ENCODE measurements around the gene ALX3. TPM values are rescaled to one million over a fixed set of nuclear protein-coding genes. Genes with fewer than 3 reads are reported as not detected.
A peak's percentile ranks its signal among the peaks of the same experiment; 100 is the strongest.

ALX3 gene
- total RNA-seq, 6 donors from 2014 or later: 0.24 TPM; not detected in 5

DNA sequence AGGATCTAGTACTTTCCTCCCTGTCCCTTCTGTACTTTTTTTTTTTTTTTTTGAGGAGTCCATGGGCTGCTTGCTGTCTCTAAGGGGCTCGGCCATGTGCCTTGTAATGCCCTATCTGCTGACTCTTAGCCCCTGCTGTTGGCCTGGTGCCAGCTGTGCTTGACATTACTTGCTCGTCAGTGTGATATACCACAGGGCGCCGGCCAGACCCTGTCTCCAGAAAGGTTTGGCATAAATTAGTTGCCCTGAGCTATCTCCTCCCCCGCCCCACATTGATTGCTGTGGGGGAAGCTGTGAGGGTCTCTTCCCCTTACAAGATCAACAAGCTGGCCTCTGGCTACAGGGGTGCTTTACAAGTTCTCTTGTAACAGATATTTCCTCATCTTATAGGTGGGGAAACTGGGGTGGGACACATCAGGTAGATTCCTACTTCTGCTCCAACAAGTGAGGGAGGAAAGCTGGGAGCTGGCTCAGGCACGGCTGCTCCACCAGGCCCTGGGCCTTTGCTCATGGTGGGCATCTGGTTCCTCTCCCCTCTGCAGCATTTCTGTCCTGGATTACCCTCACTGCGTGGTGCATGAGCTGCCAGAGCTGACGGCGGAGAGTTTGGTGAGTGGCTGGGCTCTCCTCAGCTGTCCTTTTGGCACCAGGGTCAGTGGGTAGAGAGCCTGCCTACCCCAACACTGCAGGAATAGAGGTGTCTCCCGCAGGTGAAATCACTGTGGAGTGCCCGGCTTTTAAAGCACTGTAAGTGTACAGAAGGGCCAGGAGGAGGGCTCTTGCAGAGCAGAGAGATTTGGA lies 20.5 kb downstream of the ALX3 start:
- Histone ChIP-seq H3K4me3 (no peak overlapping the region), H3K9me3 (no peaks in the 10 kb centered on the region), H3K27me3 (no peaks in the 10 kb centered on the region), H3K36me3 (peaks cover 44 to 100% (median 88%) of the 10 kb centered on the region in 4 donors), H3K4me1 (peaks cover 0 to 18% (median 6%) of the 10 kb centered on the region in 4 donors), H3K27ac (peak overlapping the region in 2 of 4 donors; percentile 25 to 28)
- ATAC-seq (ENCODE audit: low FRiP score in 2 of 2): no peak
- no peak for TF ChIP-seq POLR2A (IDR thresholded peaks at IDR 0.05)
- no peak for TF ChIP-seq POLR2AphosphoS5 (IDR thresholded peaks at IDR 0.05)
- TF ChIP-seq, protein P1, sequence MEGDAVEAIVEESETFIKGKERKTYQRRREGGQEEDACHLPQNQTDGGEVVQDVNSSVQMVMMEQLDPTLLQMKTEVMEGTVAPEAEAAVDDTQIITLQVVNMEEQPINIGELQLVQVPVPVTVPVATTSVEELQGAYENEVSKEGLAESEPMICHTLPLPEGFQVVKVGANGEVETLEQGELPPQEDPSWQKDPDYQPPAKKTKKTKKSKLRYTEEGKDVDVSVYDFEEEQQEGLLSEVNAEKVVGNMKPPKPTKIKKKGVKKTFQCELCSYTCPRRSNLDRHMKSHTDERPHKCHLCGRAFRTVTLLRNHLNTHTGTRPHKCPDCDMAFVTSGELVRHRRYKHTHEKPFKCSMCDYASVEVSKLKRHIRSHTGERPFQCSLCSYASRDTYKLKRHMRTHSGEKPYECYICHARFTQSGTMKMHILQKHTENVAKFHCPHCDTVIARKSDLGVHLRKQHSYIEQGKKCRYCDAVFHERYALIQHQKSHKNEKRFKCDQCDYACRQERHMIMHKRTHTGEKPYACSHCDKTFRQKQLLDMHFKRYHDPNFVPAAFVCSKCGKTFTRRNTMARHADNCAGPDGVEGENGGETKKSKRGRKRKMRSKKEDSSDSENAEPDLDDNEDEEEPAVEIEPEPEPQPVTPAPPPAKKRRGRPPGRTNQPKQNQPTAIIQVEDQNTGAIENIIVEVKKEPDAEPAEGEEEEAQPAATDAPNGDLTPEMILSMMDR (IDR thresholded peaks at IDR 0.05): no peak
- TF ChIP-seq EP300 (IDR thresholded peaks at IDR 0.05): no peak
- no peak for DNase-seq
- WGBS, 2 donors: 87 to 90% methylated on average over 11 of the region's 11 CpGs

DNA sequence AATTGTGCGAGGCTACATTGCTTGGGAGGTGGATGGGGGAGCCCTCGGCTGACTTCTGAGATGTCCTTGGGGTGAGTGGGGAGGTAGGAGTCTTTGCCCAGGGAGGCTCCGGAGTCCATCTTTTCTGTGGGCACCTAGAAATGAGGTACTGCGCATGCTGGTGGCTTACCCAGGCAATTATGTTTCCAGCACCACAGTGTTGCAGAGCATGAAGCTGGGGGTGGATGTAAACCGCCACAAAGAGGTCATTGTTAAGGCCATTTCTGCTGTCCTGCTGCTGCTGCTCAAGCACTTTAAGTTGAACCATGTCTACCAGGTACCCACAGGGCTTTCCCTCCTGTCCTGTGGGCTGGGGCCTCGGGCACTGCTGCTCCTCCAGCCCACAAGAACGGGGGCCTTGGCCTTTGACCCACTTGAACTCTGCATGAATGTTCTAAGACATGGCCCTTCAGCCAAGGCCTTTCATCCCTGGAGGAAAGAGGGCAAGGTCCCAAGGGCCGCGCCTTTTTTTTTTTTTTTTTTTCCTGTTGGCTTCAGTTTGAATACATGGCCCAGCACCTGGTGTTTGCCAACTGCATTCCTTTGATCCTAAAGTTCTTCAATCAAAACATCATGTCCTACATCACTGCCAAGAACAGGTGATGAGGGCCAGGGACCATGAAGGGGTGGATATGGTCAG lies 21.4 kb downstream of the ALX3 start:
- DNase-seq (no peak), ATAC-seq (ENCODE audit: low FRiP score in 2 of 2) (no peak)
- Histone ChIP-seq H3K4me3 (no peak overlapping the region), H3K27ac (peak overlapping the region in 1 of 4 donors; percentile 28), H3K36me3 (peaks cover 36 to 100% (median 87%) of the 10 kb centered on the region in 4 donors), H3K9me3 (no peaks in the 10 kb centered on the region), H3K27me3 (no peaks in the 10 kb centered on the region), H3K4me1 (peaks cover 0 to 18% (median 6%) of the 10 kb centered on the region in 4 donors)
- TF ChIP-seq POLR2A (IDR thresholded peaks at IDR 0.05): no peak
- no peak for TF ChIP-seq POLR2AphosphoS5 (IDR thresholded peaks at IDR 0.05)
- TF ChIP-seq, protein P1 (IDR thresholded peaks at IDR 0.05): no peak
- TF ChIP-seq EP300 (IDR thresholded peaks at IDR 0.05): no peak
- WGBS, 2 donors: 78 to 79% methylated on average over 9 of the region's 9 CpGs

DNA sequence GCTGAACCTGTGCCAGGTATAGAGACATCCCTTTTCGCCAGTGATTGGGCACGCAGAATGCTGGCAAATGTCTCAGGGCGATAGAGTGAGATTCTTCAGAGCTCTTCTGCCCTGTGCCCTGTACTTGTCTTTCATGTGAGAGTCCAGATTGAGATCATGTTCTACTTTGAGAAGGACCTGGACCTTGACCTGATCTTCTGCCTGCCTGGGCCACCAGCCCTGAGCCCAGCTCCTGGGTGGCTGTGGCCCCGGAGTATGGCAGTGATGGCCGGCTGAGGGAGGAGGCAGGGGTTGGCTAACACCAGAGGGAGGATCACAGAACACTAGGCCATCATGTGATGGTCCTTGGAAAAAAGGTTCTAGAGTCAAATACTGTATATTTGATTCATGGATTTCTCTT lies 22.2 kb downstream of the ALX3 start:
- no peak for DNase-seq
- Histone ChIP-seq H3K27me3 (no peaks in the 10 kb centered on the region), H3K27ac (no peak overlapping the region), H3K36me3 (peaks cover 45 to 100% (median 88%) of the 10 kb centered on the region in 4 donors), H3K9me3 (no peaks in the 10 kb centered on the region), H3K4me3 (no peak overlapping the region), H3K4me1 (peaks cover 0 to 18% (median 6%) of the 10 kb centered on the region in 4 donors)
- no peak for TF ChIP-seq POLR2A (IDR thresholded peaks at IDR 0.05)
- TF ChIP-seq EP300 (IDR thresholded peaks at IDR 0.05): no peak
- TF ChIP-seq, protein P1 (IDR thresholded peaks at IDR 0.05): no peak
- TF ChIP-seq POLR2AphosphoS5 (IDR thresholded peaks at IDR 0.05): no peak
- WGBS, 2 donors: 91 to 94% methylated on average over 5 of the region's 5 CpGs
- no peak for ATAC-seq (ENCODE audit: low FRiP score in 2 of 2)

DNA sequence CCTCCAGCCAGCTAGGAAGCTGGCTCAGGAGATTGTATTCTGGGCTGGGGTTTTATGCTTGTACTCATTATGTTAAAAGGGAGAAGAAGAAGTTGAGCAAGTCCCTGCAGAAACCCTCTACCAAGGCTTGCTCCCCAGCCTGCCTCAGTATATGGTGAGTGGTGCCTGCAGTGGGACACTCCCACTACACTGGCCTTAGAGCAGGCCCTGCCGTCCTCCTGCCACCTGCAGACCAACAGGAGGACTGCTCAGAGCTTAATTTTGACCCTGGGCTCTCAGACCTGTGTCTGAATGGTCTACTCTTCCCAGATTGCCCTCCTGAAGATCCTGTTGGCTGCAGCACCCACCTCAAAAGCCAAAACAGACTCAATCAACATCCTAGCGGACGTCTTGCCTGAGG lies 23.0 kb downstream of the ALX3 start:
- DNase-seq: no peak
- WGBS, 2 donors: 92 to 95% methylated on average over 2 to 3 of the region's 3 CpGs
- TF ChIP-seq EP300 (IDR thresholded peaks at IDR 0.05): no peak
- TF ChIP-seq POLR2A (IDR thresholded peaks at IDR 0.05): no peak
- TF ChIP-seq, protein P1 (IDR thresholded peaks at IDR 0.05): no peak
- no peak for TF ChIP-seq POLR2AphosphoS5 (IDR thresholded peaks at IDR 0.05)
- Histone ChIP-seq H3K27me3 (no peaks in the 10 kb centered on the region), H3K4me1 (peaks cover 0 to 18% (median 6%) of the 10 kb centered on the region in 4 donors), H3K9me3 (no peaks in the 10 kb centered on the region), H3K36me3 (peaks cover 46 to 100% (median 88%) of the 10 kb centered on the region in 4 donors), H3K4me3 (no peak overlapping the region), H3K27ac (no peak overlapping the region)
- ATAC-seq (ENCODE audit: low FRiP score in 2 of 2): no peak
